ENCODE data around the gene INVS. TPM values are rescaled to one million over a fixed set of nuclear protein-coding genes. Genes with fewer than 3 reads are reported as not detected.

INVS gene
- total and polyA plus RNA-seq, 2 of the 4 experiments (the other 2 are of a cell fraction), result 9.2 to 33.5 TPM

DNA sequence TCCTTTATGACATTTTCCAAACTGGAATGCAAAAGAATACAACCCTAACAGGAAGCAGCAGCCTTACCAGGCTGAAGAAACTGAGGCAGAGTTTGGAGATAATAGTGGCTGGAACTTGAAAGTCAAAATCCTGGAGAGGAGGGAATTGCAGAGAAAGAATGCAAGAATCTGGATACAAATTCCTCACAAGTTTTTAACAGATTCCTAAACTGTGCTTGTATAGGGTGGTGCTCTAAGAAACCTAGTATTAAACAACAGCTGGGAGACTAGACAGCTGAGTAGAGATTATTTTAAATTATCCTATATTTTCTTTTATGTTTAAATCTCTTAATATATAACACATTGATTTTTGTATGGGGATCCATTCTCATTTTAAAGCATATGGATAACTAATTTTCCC, 30.7 kb downstream of the INVS start:
- BruUV-seq (replicated peaks), result no TSS peak
- dilution Hi-C loops (cut with HindIII; ENCODE audit: low sequenced_read_pairs, unreplicated experiment) (no loop called here), in situ Hi-C loops (cut with MboI; ENCODE audit: low sequenced_read_pairs) (no loop called here), intact Hi-C loops (cut with micrococcal nuclease) (loop anchor here (10.0 kb wide), 3 partner anchors 45 to 165 kb away; no protein-coding TSS in a partner anchor)
- H3K4me1 ChIP-seq (ENCODE audit: control insufficient read depth, insufficient read depth, low read length), result peaks cover 3% of the 10 kb centered on the region; the same call in 1 of the 2 replicates
- no peak overlapping the region for H3K4ac ChIP-seq (ENCODE audit: low read depth, low read length)
- peaks cover 3% of the 10 kb centered on the region; the same call in 1 of the 2 replicates for H3K36me3 ChIP-seq (ENCODE audit: control insufficient read depth, insufficient read depth, low read length)
- 0 out of 2 replicates have a peak, but pooled peaks cover 4% of the 10 kb centered on the region for H4K20me1 ChIP-seq (ENCODE audit: insufficient read depth, low read length)
- no peak overlapping the region for H3K9ac ChIP-seq (ENCODE audit: low read depth, low read length)
- H3K4me3 ChIP-seq (ENCODE audit: insufficient read depth, low read depth, low read length), result no peak overlapping the region
- peaks cover 2% of the 10 kb centered on the region; the same call in 1 of the 2 replicates for H3K9me1 ChIP-seq (ENCODE audit: insufficient read depth, low read length)
- H2BK15ac ChIP-seq (ENCODE audit: low read depth, low read length), result no peak overlapping the region
- no peaks in the 10 kb centered on the region for H3K9me3 ChIP-seq (ENCODE audit: control insufficient read depth, insufficient read depth, low read length)
- no peak overlapping the region for H2BK120ac ChIP-seq (ENCODE audit: low read depth, low read length)
- no peak overlapping the region for H2BK20ac ChIP-seq (ENCODE audit: low read depth, low read length)
- H2AFZ ChIP-seq (replicated peaks; ENCODE audit: low read length, poor library complexity), result no peak overlapping the region
- no peak overlapping the region; the same call in 1 of the 2 replicates for H3K4me2 ChIP-seq (ENCODE audit: low read depth, low read length)
- no peak overlapping the region; a peak in 1 of 4 replicates for H4K8ac ChIP-seq (ENCODE audit: low read depth in 2 of 2, low read length in 2 of 2)
- H4K91ac ChIP-seq (ENCODE audit: insufficient read depth, low read depth, low read length), result peak overlapping the region; percentile 39; the same call in 1 of the 2 replicates
- no peak overlapping the region for H3K56ac ChIP-seq (ENCODE audit: extremely low read depth, insufficient read depth, low read length)
- H2AK5ac ChIP-seq (ENCODE audit: low read depth, low read length), result no peak overlapping the region
- H2AK9ac ChIP-seq (replicated peaks; ENCODE audit: low read depth, low read length, poor library complexity), result no peak overlapping the region
- H3K18ac ChIP-seq (ENCODE audit: low read depth, low read length), result no peak overlapping the region
- no peak overlapping the region for H3K27ac ChIP-seq (ENCODE audit: insufficient read depth, low read length)
- H3K27me3 ChIP-seq (ENCODE audit: control insufficient read depth, insufficient read depth, low read length), result no peaks in the 10 kb centered on the region
- CTCF ChIA-PET, result no interaction called here
- POLR2A ChIA-PET (ENCODE audit: unreplicated experiment), result no interaction called here
- no peak overlapping the region for H4K5ac ChIP-seq (ENCODE audit: low read depth, low read length)
- TF ChIP-seq RFX5 (IDR thresholded peaks at IDR 0.05; ENCODE audit: low read depth, low read length), result no peak
- TF ChIP-seq NFE2L2 (IDR thresholded peaks at IDR 0.05; ENCODE audit: low read depth, low read length), result no peak
- TF ChIP-seq, protein P1, sequence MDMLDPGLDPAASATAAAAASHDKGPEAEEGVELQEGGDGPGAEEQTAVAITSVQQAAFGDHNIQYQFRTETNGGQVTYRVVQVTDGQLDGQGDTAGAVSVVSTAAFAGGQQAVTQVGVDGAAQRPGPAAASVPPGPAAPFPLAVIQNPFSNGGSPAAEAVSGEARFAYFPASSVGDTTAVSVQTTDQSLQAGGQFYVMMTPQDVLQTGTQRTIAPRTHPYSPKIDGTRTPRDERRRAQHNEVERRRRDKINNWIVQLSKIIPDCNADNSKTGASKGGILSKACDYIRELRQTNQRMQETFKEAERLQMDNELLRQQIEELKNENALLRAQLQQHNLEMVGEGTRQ (IDR thresholded peaks at IDR 0.05; ENCODE audit: low read depth, low read length), result no peak
- TF ChIP-seq RAD21 (IDR thresholded peaks at IDR 0.05; ENCODE audit: low read length), result no peak
- TF ChIP-seq CHD1 (IDR thresholded peaks at IDR 0.05; ENCODE audit: low read depth, low read length), result no peak
- TF ChIP-seq, protein P2, sequence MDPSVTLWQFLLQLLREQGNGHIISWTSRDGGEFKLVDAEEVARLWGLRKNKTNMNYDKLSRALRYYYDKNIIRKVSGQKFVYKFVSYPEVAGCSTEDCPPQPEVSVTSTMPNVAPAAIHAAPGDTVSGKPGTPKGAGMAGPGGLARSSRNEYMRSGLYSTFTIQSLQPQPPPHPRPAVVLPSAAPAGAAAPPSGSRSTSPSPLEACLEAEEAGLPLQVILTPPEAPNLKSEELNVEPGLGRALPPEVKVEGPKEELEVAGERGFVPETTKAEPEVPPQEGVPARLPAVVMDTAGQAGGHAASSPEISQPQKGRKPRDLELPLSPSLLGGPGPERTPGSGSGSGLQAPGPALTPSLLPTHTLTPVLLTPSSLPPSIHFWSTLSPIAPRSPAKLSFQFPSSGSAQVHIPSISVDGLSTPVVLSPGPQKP (IDR thresholded peaks at IDR 0.05; ENCODE audit: borderline replicate concordance, low read depth, low read length), result no peak
- no peak for TF ChIP-seq CEBPB (IDR thresholded peaks at IDR 0.05; ENCODE audit: low read depth, low read length)
- no peak for TF ChIP-seq MXI1 (IDR thresholded peaks at IDR 0.05; ENCODE audit: borderline replicate concordance, low read depth, low read length)
- TF ChIP-seq SMC3 (IDR thresholded peaks at IDR 0.05; ENCODE audit: low read depth, low read length), result no peak
- TF ChIP-seq FOS (IDR thresholded peaks at IDR 0.05; ENCODE audit: low read depth, low read length), result no peak
- TF ChIP-seq, protein P3, sequence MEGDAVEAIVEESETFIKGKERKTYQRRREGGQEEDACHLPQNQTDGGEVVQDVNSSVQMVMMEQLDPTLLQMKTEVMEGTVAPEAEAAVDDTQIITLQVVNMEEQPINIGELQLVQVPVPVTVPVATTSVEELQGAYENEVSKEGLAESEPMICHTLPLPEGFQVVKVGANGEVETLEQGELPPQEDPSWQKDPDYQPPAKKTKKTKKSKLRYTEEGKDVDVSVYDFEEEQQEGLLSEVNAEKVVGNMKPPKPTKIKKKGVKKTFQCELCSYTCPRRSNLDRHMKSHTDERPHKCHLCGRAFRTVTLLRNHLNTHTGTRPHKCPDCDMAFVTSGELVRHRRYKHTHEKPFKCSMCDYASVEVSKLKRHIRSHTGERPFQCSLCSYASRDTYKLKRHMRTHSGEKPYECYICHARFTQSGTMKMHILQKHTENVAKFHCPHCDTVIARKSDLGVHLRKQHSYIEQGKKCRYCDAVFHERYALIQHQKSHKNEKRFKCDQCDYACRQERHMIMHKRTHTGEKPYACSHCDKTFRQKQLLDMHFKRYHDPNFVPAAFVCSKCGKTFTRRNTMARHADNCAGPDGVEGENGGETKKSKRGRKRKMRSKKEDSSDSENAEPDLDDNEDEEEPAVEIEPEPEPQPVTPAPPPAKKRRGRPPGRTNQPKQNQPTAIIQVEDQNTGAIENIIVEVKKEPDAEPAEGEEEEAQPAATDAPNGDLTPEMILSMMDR (conservative IDR thresholded peaks at IDR 0.05; ENCODE audit: low read depth, low read length), result no peak
- TF ChIP-seq POLR2A (IDR thresholded peaks at IDR 0.05; ENCODE audit: low read depth, low read length), result no peak
- peaks cover 8 to 14% of the 10 kb centered on the region in 2 experiments; a peak in 3 of 4 replicates for H3K79me1 ChIP-seq (ENCODE audit: low read depth in 1 of 2, low read length in 2 of 2)
- ATAC-seq (ENCODE audit: low read depth) (peak; percentile 86), DNase-seq (no peak)
- H2BK5ac ChIP-seq (ENCODE audit: low read depth, low read length, poor library complexity, severe bottlenecking), result no peak overlapping the region
- H3K23ac ChIP-seq (ENCODE audit: low read depth, low read length), result no peak overlapping the region
- no peak overlapping the region for H3K14ac ChIP-seq (replicated peaks; ENCODE audit: low read depth, low read length)
